Prostate gland (tissue), 2 donors: ENCODE results near the gene EIF4G2.

Source experiments
- CTCF ChIP-seq, 4 experiments: fragments of 200-600 bp in 2 of 4; fragments of 450-650 bp in 2 of 4; sonication (generic) in 2 of 4; IDR thresholded peaks; 1 replicate in 3 of 4; 2 replicates in 1 of 4; pipeline ENCODE4 v1.5.1; 2016 to 2019; ENCODE audit warnings: antibody characterized with exemption in 4 of 4, mild to moderate bottlenecking in 2 of 4, moderate library complexity in 2 of 4
- POLR2A ChIP-seq: fragments of 450-650 bp; IDR thresholded peaks from one replicate; pipeline ENCODE4 v1.6.1; 2016; ENCODE audit warnings: antibody characterized with exemption, mild to moderate bottlenecking
- POLR2AphosphoS5 ChIP-seq: sonication (generic); formaldehyde crosslinking; IDR thresholded peaks from one replicate; pipeline ENCODE4 v1.6.1; 2017; ENCODE audit warnings: antibody characterized with exemption

DNA sequence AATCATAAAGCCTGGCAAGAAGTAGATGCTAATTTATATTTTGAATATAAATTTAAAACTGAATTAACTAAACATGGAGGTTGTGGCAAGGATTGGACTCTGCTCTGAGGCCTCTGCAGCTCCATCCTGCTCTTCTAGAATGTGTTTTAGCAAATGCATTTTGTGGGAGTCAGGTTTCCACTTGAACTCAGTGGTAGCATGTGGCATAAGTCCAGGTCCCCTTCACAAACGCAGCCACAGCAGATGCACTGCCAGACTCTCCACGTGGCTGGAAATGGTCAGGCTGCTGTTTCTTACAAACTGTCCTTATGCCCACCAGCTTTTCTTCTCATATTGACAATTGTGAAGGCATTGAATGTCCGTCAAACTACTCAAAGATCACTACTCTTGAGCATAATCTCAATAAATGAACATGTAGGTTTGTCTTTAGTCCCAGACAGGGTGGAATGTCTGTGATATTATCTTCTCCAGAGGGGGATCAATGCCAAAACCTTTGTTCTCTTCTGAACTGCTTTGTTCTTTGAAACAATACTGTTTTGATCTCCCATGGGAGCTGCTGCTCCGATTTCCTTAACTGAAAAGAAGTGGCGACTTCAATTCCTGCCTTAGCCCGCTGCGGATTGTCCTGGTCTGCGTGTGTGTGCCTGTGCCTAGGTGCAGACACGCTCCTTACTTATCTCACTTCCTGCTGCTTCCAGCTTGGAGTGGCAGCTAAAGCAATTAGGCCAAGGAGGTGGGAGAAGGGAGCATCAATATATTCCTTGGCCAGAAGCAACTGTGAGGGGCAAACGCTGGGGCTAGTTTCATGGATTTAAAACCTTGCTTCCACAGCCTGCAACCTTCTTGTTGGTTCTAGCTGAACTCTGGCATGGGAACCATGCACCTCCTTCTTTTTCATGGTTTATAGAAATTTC, 24.2 kb downstream of the EIF4G2 start:
- TF ChIP-seq CTCF (IDR thresholded peaks at IDR 0.05) (no peak), POLR2A (no peak), POLR2AphosphoS5 (no peak)
